ENCODE measurements around the gene MXD1.

- TF ChIP-seq, protein P1, sequence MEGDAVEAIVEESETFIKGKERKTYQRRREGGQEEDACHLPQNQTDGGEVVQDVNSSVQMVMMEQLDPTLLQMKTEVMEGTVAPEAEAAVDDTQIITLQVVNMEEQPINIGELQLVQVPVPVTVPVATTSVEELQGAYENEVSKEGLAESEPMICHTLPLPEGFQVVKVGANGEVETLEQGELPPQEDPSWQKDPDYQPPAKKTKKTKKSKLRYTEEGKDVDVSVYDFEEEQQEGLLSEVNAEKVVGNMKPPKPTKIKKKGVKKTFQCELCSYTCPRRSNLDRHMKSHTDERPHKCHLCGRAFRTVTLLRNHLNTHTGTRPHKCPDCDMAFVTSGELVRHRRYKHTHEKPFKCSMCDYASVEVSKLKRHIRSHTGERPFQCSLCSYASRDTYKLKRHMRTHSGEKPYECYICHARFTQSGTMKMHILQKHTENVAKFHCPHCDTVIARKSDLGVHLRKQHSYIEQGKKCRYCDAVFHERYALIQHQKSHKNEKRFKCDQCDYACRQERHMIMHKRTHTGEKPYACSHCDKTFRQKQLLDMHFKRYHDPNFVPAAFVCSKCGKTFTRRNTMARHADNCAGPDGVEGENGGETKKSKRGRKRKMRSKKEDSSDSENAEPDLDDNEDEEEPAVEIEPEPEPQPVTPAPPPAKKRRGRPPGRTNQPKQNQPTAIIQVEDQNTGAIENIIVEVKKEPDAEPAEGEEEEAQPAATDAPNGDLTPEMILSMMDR (IDR thresholded peaks at IDR 0.05): no peak
- TF ChIP-seq POLR2A (IDR thresholded peaks at IDR 0.05; ENCODE audit: low read depth): no peak
Observed at GRCh38 chr2:69934614-69934908, 19.7 kb downstream of the MXD1 start.

Data from esophagus muscularis mucosa (tissue), 3 donors.